ENCODE results near the gene SERTAD1. TPM values are rescaled to one million over a fixed set of nuclear protein-coding genes. Genes with fewer than 3 reads are reported as not detected.
A peak's percentile ranks its signal among the peaks of the same experiment; 100 is the strongest.

Gene SERTAD1
- total RNA-seq, 1 donor from 2014 or later: 3.2 TPM

GRCh38 chr19:40388481-40388880 lies 37.3 kb downstream of the SERTAD1 start:
- Mint-ChIP-seq H3K27me3 (ENCODE audit: low read depth) (no peaks in the 10 kb centered on the region), H3K27ac (ENCODE audit: unreplicated experiment) (no peak overlapping the region), H3K4me3 (no peak overlapping the region), H3K36me3 (ENCODE audit: low read depth) (no peaks in the 10 kb centered on the region), H3K9me3 (no peaks in the 10 kb centered on the region), H3K4me1 (no peaks in the 10 kb centered on the region)
- DNase-seq (ENCODE audit: low read depth, low spot score): no peak
- TF ChIP-seq CTCF (conservative IDR thresholded peaks at IDR 0.05): no peak

DNA sequence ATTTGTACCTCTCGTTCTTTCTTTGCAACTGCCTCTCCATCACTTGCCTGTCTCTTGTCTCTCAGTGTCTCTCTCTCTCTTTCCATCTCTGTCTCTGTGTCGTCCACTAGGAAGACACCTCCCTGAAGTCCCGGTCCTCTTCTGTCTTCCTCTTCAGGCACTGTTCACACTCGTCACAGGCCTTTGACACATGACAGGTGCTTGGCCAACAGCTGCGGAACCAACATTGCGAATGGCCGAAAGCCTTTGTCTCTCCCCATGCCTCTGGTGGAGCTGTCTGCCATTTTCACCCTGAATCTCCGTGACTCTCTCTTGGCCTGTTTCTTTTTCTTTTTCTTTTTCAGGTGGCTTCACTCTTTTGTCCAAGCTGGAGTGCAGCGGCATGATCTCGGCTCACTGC lies 38.6 kb downstream of the SERTAD1 start:
- H3K27ac Mint-ChIP-seq (ENCODE audit: unreplicated experiment): no peak overlapping the region
- H3K9me3 Mint-ChIP-seq: no peaks in the 10 kb centered on the region
- no peaks in the 10 kb centered on the region for H3K27me3 Mint-ChIP-seq (ENCODE audit: low read depth)
- TF ChIP-seq CTCF (conservative IDR thresholded peaks at IDR 0.05): no peak
- H3K36me3 Mint-ChIP-seq (ENCODE audit: low read depth): no peaks in the 10 kb centered on the region
- H3K4me3 Mint-ChIP-seq: no peak overlapping the region
- H3K4me1 Mint-ChIP-seq: no peaks in the 10 kb centered on the region
- DNase-seq (ENCODE audit: low read depth, low spot score): no peak

GRCh38 chr19:40383668-40384248 lies 42.0 kb downstream of the SERTAD1 start:
- DNase-seq (ENCODE audit: low read depth, low spot score): no peak
- no peaks in the 10 kb centered on the region for H3K36me3 Mint-ChIP-seq (ENCODE audit: low read depth)
- no peaks in the 10 kb centered on the region for H3K4me1 Mint-ChIP-seq
- no peak overlapping the region for H3K4me3 Mint-ChIP-seq
- H3K27ac Mint-ChIP-seq (ENCODE audit: unreplicated experiment): no peak overlapping the region
- H3K9me3 Mint-ChIP-seq: no peaks in the 10 kb centered on the region
- TF ChIP-seq CTCF (conservative IDR thresholded peaks at IDR 0.05): no peak
- no peaks in the 10 kb centered on the region for H3K27me3 Mint-ChIP-seq (ENCODE audit: low read depth)

DNA sequence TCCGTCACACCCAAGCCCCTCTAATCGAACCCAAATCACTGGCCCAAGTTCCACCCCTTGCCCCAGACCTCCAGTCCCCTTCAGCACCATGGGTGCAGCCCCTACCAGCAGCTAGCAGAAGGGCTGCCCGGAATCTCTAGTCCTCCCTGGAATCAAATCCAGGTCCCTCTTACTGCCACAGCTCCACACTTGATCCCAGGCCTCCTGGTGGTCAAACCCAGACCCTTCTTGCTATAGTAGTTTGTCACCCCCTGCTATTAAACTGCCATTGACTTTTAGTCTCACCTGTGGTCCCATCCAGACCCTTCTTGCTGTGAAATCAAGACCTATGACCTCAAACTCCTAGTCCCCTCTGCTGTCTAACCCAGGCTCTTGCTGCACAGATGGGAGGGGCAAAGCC lies 44.5 kb downstream of the SERTAD1 start:
- no peaks in the 10 kb centered on the region for H3K4me1 Mint-ChIP-seq
- no peak for DNase-seq (ENCODE audit: low read depth, low spot score)
- no peak overlapping the region for H3K27ac Mint-ChIP-seq (ENCODE audit: unreplicated experiment)
- no peaks in the 10 kb centered on the region for H3K36me3 Mint-ChIP-seq (ENCODE audit: low read depth)
- TF ChIP-seq CTCF (conservative IDR thresholded peaks at IDR 0.05): peak; percentile 34
- H3K4me3 Mint-ChIP-seq: no peak overlapping the region
- H3K27me3 Mint-ChIP-seq (ENCODE audit: low read depth): no peaks in the 10 kb centered on the region
- no peaks in the 10 kb centered on the region for H3K9me3 Mint-ChIP-seq

DNA sequence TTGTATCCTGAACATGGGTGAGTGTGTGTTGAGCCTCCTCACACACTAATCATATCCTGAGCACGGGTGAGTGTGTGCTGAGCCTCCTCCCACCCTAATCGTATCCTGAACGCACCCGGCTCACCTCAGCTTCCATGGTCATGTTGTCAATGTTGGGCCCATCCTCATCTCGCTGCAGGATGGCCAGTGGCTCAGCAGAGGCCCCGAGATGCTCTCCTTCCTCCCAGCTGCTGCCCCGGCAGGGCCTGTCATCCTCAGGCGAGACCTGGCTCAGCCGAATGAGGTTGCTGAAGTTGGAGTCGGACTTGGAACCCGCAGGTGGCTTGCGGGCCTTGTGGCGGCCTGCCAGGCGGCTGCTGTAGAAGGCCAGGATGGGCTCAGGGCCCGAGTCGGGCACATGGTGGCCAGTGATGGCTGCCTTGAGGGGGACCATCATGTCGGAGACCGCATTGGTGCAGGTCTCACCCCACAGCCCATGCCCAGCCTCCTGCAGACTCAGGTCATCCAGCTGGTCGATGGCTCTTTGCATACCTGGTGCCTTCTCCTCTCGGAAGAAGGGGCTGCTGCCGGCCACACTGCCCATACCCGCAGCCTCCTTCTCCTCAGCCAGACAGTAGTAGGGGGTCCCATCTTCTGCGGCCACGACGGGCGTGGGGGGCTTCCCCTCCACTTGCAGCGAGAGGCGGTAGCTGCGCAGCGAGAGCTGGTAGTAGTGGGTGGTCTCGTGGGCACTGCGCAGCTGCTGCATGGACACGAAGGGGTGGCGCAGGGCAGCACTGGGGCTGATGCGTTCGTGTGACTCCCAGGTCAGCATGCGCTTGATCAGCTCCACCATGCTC lies 45.4 kb downstream of the SERTAD1 start:
- TF ChIP-seq CTCF (conservative IDR thresholded peaks at IDR 0.05): no peak
- DNase-seq (ENCODE audit: low read depth, low spot score): no peak
- Mint-ChIP-seq H3K27ac (ENCODE audit: unreplicated experiment) (no peak overlapping the region), H3K36me3 (ENCODE audit: low read depth) (peaks cover 2% of the 10 kb centered on the region), H3K4me3 (no peak overlapping the region), H3K9me3 (no peaks in the 10 kb centered on the region), H3K27me3 (ENCODE audit: low read depth) (no peaks in the 10 kb centered on the region), H3K4me1 (no peaks in the 10 kb centered on the region)
